PC-9 (cell line): ENCODE measurements around the gene PAFAH2.

Experiments
- CTCF ChIP-seq: fragments of 200-600 bp; sonication (generic); conservative IDR thresholded peaks from 2 replicates; pipeline ENCODE4 v1.6.1; 2017; ENCODE audit warnings: mixed run types, antibody characterized with exemption, mild to moderate bottlenecking, moderate library complexity
- EZH2 ChIP-seq: fragments of 200-600 bp; sonication (generic); IDR thresholded peaks from 2 replicates; pipeline ENCODE4 v1.8.0; 2017; ENCODE audit warnings: antibody characterized with exemption, low read depth

- no peak for TF ChIP-seq CTCF
- no peak for TF ChIP-seq EZH2
Observed at GRCh38 chr1:26023009-26023408, 25.1 kb upstream of the PAFAH2 start.
